Measurements from ENCODE around the gene TAS2R30. TPM values are rescaled to one million over a fixed set of nuclear protein-coding genes. Genes with fewer than 3 reads are reported as not detected.
A peak's percentile ranks its signal among the peaks of the same experiment; 100 is the strongest.

The TAS2R30 gene
- total and polyA plus RNA-seq, 4 donors: 0.18 to 12.0 (median 3.4) TPM; not detected in 1

- 4% methylated on average over 4 of the region's 4 CpGs for WGBS
- no peak for TF ChIP-seq HNF4A (conservative IDR thresholded peaks at IDR 0.05)
- no peak for TF ChIP-seq SP1 (IDR thresholded peaks at IDR 0.05)
- TF ChIP-seq, protein P1, sequence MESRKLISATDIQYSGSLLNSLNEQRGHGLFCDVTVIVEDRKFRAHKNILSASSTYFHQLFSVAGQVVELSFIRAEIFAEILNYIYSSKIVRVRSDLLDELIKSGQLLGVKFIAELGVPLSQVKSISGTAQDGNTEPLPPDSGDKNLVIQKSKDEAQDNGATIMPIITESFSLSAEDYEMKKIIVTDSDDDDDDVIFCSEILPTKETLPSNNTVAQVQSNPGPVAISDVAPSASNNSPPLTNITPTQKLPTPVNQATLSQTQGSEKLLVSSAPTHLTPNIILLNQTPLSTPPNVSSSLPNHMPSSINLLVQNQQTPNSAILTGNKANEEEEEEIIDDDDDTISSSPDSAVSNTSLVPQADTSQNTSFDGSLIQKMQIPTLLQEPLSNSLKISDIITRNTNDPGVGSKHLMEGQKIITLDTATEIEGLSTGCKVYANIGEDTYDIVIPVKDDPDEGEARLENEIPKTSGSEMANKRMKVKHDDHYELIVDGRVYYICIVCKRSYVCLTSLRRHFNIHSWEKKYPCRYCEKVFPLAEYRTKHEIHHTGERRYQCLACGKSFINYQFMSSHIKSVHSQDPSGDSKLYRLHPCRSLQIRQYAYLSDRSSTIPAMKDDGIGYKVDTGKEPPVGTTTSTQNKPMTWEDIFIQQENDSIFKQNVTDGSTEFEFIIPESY (IDR thresholded peaks at IDR 0.05): no peak
- no peak for TF ChIP-seq FOXA2 (IDR thresholded peaks at IDR 0.05)
- no peak for TF ChIP-seq RXRA (IDR thresholded peaks at IDR 0.05)
- TF ChIP-seq, protein P2, sequence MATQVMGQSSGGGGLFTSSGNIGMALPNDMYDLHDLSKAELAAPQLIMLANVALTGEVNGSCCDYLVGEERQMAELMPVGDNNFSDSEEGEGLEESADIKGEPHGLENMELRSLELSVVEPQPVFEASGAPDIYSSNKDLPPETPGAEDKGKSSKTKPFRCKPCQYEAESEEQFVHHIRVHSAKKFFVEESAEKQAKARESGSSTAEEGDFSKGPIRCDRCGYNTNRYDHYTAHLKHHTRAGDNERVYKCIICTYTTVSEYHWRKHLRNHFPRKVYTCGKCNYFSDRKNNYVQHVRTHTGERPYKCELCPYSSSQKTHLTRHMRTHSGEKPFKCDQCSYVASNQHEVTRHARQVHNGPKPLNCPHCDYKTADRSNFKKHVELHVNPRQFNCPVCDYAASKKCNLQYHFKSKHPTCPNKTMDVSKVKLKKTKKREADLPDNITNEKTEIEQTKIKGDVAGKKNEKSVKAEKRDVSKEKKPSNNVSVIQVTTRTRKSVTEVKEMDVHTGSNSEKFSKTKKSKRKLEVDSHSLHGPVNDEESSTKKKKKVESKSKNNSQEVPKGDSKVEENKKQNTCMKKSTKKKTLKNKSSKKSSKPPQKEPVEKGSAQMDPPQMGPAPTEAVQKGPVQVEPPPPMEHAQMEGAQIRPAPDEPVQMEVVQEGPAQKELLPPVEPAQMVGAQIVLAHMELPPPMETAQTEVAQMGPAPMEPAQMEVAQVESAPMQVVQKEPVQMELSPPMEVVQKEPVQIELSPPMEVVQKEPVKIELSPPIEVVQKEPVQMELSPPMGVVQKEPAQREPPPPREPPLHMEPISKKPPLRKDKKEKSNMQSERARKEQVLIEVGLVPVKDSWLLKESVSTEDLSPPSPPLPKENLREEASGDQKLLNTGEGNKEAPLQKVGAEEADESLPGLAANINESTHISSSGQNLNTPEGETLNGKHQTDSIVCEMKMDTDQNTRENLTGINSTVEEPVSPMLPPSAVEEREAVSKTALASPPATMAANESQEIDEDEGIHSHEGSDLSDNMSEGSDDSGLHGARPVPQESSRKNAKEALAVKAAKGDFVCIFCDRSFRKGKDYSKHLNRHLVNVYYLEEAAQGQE (IDR thresholded peaks at IDR 0.05): no peak
- no peak for TF ChIP-seq YY1 (IDR thresholded peaks at IDR 0.05)
- no peak for TF ChIP-seq ATF3 (IDR thresholded peaks at IDR 0.05)
- TF ChIP-seq NR2F2 (IDR thresholded peaks at IDR 0.05): no peak
- TF ChIP-seq, protein P3, sequence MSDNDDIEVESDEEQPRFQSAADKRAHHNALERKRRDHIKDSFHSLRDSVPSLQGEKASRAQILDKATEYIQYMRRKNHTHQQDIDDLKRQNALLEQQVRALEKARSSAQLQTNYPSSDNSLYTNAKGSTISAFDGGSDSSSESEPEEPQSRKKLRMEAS (IDR thresholded peaks at IDR 0.05): no peak
- no peak for TF ChIP-seq CTCF (IDR thresholded peaks at IDR 0.05; ENCODE audit: low read depth, low read length, missing input control)
- no peak for TF ChIP-seq TAF1 (conservative IDR thresholded peaks at IDR 0.05)
- no peak for TF ChIP-seq GABPA (IDR thresholded peaks at IDR 0.05 in 1 of 2, conservative IDR thresholded peaks at IDR 0.05 in 1 of 2)
- TF ChIP-seq JUND (IDR thresholded peaks at IDR 0.05): no peak
- TF ChIP-seq EGR1 (IDR thresholded peaks at IDR 0.05; ENCODE audit: low read depth in 2 of 2): no peak
- no peak for TF ChIP-seq FOXA1 (IDR thresholded peaks at IDR 0.05)
- TF ChIP-seq HNF4G (IDR thresholded peaks at IDR 0.05): no peak
- TF ChIP-seq RAD21 (IDR thresholded peaks at IDR 0.05): no peak
- H3K9me3 ChIP-seq (ENCODE audit: control insufficient read depth in 4 of 4, low read length in 3 of 4): no peaks in the 10 kb centered on the region
- no peak for DNase-seq (ENCODE audit: low spot score)
- H3K9ac ChIP-seq (ENCODE audit: low read depth in 1 of 2, low read length in 2 of 2): peak overlapping the region; percentile 79 to 81
- H3K4me1 ChIP-seq (ENCODE audit: control insufficient read depth in 4 of 4, insufficient read depth in 4 of 4, low read length in 3 of 4): peaks cover 6 to 29% (median 15%) of the 10 kb centered on the region in 4 donors
- peaks cover 0 to 3% (median 1%) of the 10 kb centered on the region in 4 donors for H3K36me3 ChIP-seq (ENCODE audit: control insufficient read depth in 4 of 4, insufficient read depth in 3 of 4, low read depth in 1 of 4, low read length in 3 of 4)
- peak overlapping the region; percentile 71 to 98 (median 72) for H3K4me3 ChIP-seq (ENCODE audit: low read depth in 1 of 3, low read length in 3 of 3)
- no peaks in the 10 kb centered on the region for H3K27me3 ChIP-seq (ENCODE audit: control insufficient read depth in 4 of 4, insufficient read depth in 4 of 4, low read length in 3 of 4)
- peak overlapping the region; percentile 82 to 92 for H3K27ac ChIP-seq (ENCODE audit: low read depth in 1 of 2, low read length in 2 of 2)
Measured at GRCh38 chr12:11170810-11171144, 36.3 kb upstream of the TAS2R30 start.
